H1 (cell line): ENCODE measurements around the gene CNGB1. TPM values are rescaled to one million over a fixed set of nuclear protein-coding genes. Genes with fewer than 3 reads are reported as not detected.

Source experiments
- CTCF ChIA-PET: fragments of 300-600 bp; sonication (Branson Sonifier 250); formaldehyde crosslinking; loops from one replicate; lab custom pipeline; 2021; ENCODE audit not compliant: partially characterized antibody; lab: Charles Lee
- POLR2A ChIA-PET: fragments of 300-600 bp; sonication (Branson Sonifier 250); formaldehyde crosslinking; loops from one replicate; lab custom pipeline; 2021; ENCODE audit warnings: inconsistent platforms; ENCODE audit not compliant: partially characterized antibody; lab: Charles Lee
- DNase-seq, 2 experiments: peaks; one replicate each; pipeline versions ENCODE4 v3.0.0 to v3.0.0-alpha.2; 2010 to 2022; ENCODE audit warnings: low spot score in 2 of 2, low read depth in 1 of 2, mixed read lengths in 1 of 2
- FAIRE-seq: peaks from 2 replicates; lab custom pipeline; 2011; peaks lifted over from hg19 to GRCh38; lab: Jason Lieb, UNC
- H2AFZ ChIP-seq: 2 replicates; pipeline ENCODE4 v1.8.1; 2012; ENCODE audit warnings: low read length, inconsistent platforms
- H2AK5ac ChIP-seq: 2 replicates; pipeline ENCODE4 v1.6.1; 2013; ENCODE audit warnings: low read depth, low read length
- H2BK120ac ChIP-seq: replicated peaks from 2 replicates; pipeline ENCODE3; 2013; ENCODE audit warnings: low read depth, low read length, inconsistent platforms
- H2BK12ac ChIP-seq: 2 replicates; pipeline ENCODE4 v1.6.1; 2013; ENCODE audit warnings: low read depth, low read length
- H2BK15ac ChIP-seq: 2 replicates; pipeline ENCODE4 v1.6.1; 2013; ENCODE audit warnings: low read length
- H2BK20ac ChIP-seq: 2 replicates; pipeline ENCODE4 v1.6.1; 2013; ENCODE audit warnings: low read length
- H2BK5ac ChIP-seq: 2 replicates; pipeline ENCODE4 v1.6.1; 2013; ENCODE audit warnings: low read depth, low read length
- H3K14ac ChIP-seq: 2 replicates; pipeline ENCODE4 v1.6.1; 2013; ENCODE audit warnings: inconsistent platforms; ENCODE audit not compliant: insufficient read length
- H3K18ac ChIP-seq: 2 replicates; pipeline ENCODE4 v1.6.1; 2013; ENCODE audit warnings: low read length; ENCODE audit errors: extremely low read depth
- H3K23ac ChIP-seq: 2 replicates; pipeline ENCODE4 v1.6.1; 2013; ENCODE audit warnings: inconsistent platforms; ENCODE audit not compliant: insufficient read length
- H3K23me2 ChIP-seq: 2 replicates; pipeline ENCODE4 v1.6.1; 2013; ENCODE audit warnings: low read depth, low read length
- H3K27ac ChIP-seq: 2 replicates; pipeline ENCODE4 v1.6.1; 2011; ENCODE audit warnings: low read depth, low read length, inconsistent platforms
- H3K27me3 ChIP-seq, 4 experiments: replicated peaks in 1 of 4; 1 replicate in 1 of 4; 2 replicates in 3 of 4; pipeline versions ENCODE4 v1.6.1 to v1.8.1; 2011 to 2013; ENCODE audit warnings: low read length in 3 of 4, mild to moderate bottlenecking in 3 of 4, inconsistent platforms in 2 of 4, mixed read lengths in 2 of 4, moderate library complexity in 1 of 4; ENCODE audit not compliant: control insufficient read depth in 3 of 4, insufficient read depth in 3 of 4; ENCODE audit errors: extremely low read depth in 1 of 4
- H3K36me3 ChIP-seq, 4 experiments: 2 replicates each; pipeline versions ENCODE4 v1.6.1 to v1.8.1; 2011 to 2013; ENCODE audit warnings: mild to moderate bottlenecking in 4 of 4, low read length in 3 of 4, moderate library complexity in 2 of 4, control low read depth in 1 of 4, inconsistent platforms in 1 of 4; ENCODE audit not compliant: insufficient read depth in 4 of 4, control insufficient read depth in 2 of 4
- H3K4ac ChIP-seq: replicated peaks from 2 replicates; pipeline ENCODE3; 2013; ENCODE audit warnings: low read length, low read depth, mixed read lengths, inconsistent platforms; ENCODE audit not compliant: insufficient read length
- H3K4me1 ChIP-seq, 4 experiments: replicated peaks in 1 of 4; 1 replicate in 1 of 4; 2 replicates in 3 of 4; pipeline versions ENCODE4 v1.6.1 to v1.8.1; 2011 to 2013; ENCODE audit warnings: low read length in 3 of 4, inconsistent platforms in 2 of 4, mixed read lengths in 1 of 4; ENCODE audit not compliant: insufficient read depth in 4 of 4, control insufficient read depth in 3 of 4
- H3K4me2 ChIP-seq, 2 experiments: 2 replicates each; pipeline versions ENCODE4 v1.6.1 to v1.8.1; 2011 to 2013; ENCODE audit warnings: low read depth in 2 of 2, low read length in 2 of 2, control low read depth in 1 of 2, inconsistent platforms in 1 of 2, mild to moderate bottlenecking in 1 of 2; ENCODE audit not compliant: insufficient read depth in 1 of 2
- H3K4me3 ChIP-seq, 4 experiments: fragments of 200-600, 300-600 bp in 1 of 4; sonication (generic), shearing (Covaris generic), sonication (Bioruptor Twin) in 1 of 4; 2 replicates each; pipeline versions ENCODE4 v1.5.1 to v1.8.1; 2011 to 2016; ENCODE audit warnings: low read length in 4 of 4, low read depth in 3 of 4, control low read depth in 2 of 4, inconsistent platforms in 2 of 4, mild to moderate bottlenecking in 2 of 4, mixed read lengths in 1 of 4, moderate library complexity in 1 of 4; ENCODE audit not compliant: insufficient read depth in 2 of 4; ENCODE audit errors: extremely low read depth in 1 of 4
- H3K56ac ChIP-seq: replicated peaks from 2 replicates; pipeline ENCODE3; 2013; ENCODE audit warnings: low read depth, mild to moderate bottlenecking, mixed read lengths, low read length, inconsistent platforms; ENCODE audit not compliant: insufficient read length
- H3K79me1 ChIP-seq: 2 replicates; pipeline ENCODE4 v1.6.1; 2013; ENCODE audit warnings: low read depth, low read length, control low read depth
- H3K79me2 ChIP-seq, 2 experiments: 2 replicates each; pipeline versions ENCODE4 v1.6.1 to v1.8.1; 2012 to 2013; ENCODE audit warnings: low read length in 2 of 2, mild to moderate bottlenecking in 2 of 2, inconsistent platforms in 1 of 2; ENCODE audit not compliant: insufficient read depth in 2 of 2, control insufficient read depth in 1 of 2
- H3K9ac ChIP-seq, 4 experiments: replicated peaks in 1 of 4; 1 replicate in 1 of 4; 2 replicates in 3 of 4; pipeline versions ENCODE4 v1.6.1 to v1.8.1; 2011 to 2013; ENCODE audit warnings: low read depth in 3 of 4, low read length in 3 of 4, control low read depth in 2 of 4, mild to moderate bottlenecking in 2 of 4, moderate library complexity in 2 of 4, inconsistent platforms in 1 of 4; ENCODE audit errors: extremely low read depth in 1 of 4
- H3K9me3 ChIP-seq, 2 experiments: 2 replicates each; pipeline versions ENCODE4 v1.6.1 to v1.8.1; 2012 to 2013; ENCODE audit warnings: mild to moderate bottlenecking in 2 of 2, moderate library complexity in 2 of 2, control low read depth in 1 of 2, inconsistent platforms in 1 of 2, low read depth in 1 of 2, low read length in 1 of 2, mixed read lengths in 1 of 2; ENCODE audit not compliant: insufficient read depth in 2 of 2
- H4K20me1 ChIP-seq, 2 experiments: replicated peaks in 1 of 2; 2 replicates each; pipeline versions ENCODE3 to v1.8.1; 2011 to 2013; ENCODE audit warnings: inconsistent platforms in 2 of 2, low read length in 2 of 2, mild to moderate bottlenecking in 1 of 2; ENCODE audit not compliant: insufficient read depth in 2 of 2, control insufficient read depth in 1 of 2
- H4K5ac ChIP-seq: 2 replicates; pipeline ENCODE4 v1.6.1; 2013; ENCODE audit warnings: low read length, low read depth, mixed read lengths, inconsistent platforms; ENCODE audit not compliant: insufficient read length
- H4K8ac ChIP-seq: 2 replicates; pipeline ENCODE4 v1.8.0; 2013; ENCODE audit warnings: mild to moderate bottlenecking, moderate library complexity, low read length, inconsistent platforms; ENCODE audit not compliant: insufficient read depth; ENCODE audit errors: extremely low read depth
- H4K91ac ChIP-seq: replicated peaks from 2 replicates; pipeline ENCODE3; 2013; ENCODE audit warnings: low read length, mixed read lengths, inconsistent platforms; ENCODE audit not compliant: insufficient read length
- CTBP2 ChIP-seq: IDR thresholded peaks from 2 replicates; pipeline ENCODE4 v1.7.0; 2011; ENCODE audit warnings: borderline replicate concordance, mild to moderate bottlenecking, moderate library complexity, mixed read lengths, low read length; ENCODE audit not compliant: insufficient read depth, insufficient read length
- KDM1A ChIP-seq: fragments of 200-600, 300-600 bp; sonication (generic); IDR thresholded peaks from 2 replicates; pipeline ENCODE4 v1.7.1; 2016; ENCODE audit warnings: mild to moderate bottlenecking, low read length, borderline replicate concordance
- NANOG ChIP-seq: IDR thresholded peaks from 2 replicates; pipeline ENCODE4 v1.6.1; 2011; ENCODE audit warnings: low read length, low read depth, mild to moderate bottlenecking, inconsistent platforms; ENCODE audit not compliant: insufficient read depth, poor library complexity, severe bottlenecking
- NRF1 ChIP-seq: IDR thresholded peaks from 2 replicates; pipeline ENCODE4 v1.6.1; 2011; ENCODE audit warnings: mild to moderate bottlenecking, low read depth, low read length, improper control_type of control experiment
- SP4 ChIP-seq: IDR thresholded peaks from 2 replicates; pipeline ENCODE4 v1.6.1; 2012; ENCODE audit warnings: low read length, inconsistent platforms
- TAF1 ChIP-seq: IDR thresholded peaks from 2 replicates; pipeline ENCODE4 v1.6.1; 2011; ENCODE audit warnings: mild to moderate bottlenecking, low read depth, low read length
- TAF7 ChIP-seq: optimal IDR thresholded peaks from 2 replicates; pipeline ENCODE3; 2011; ENCODE audit warnings: low read depth, mild to moderate bottlenecking, inconsistent platforms, low read length, moderate library complexity, borderline replicate concordance
- ZNF274 ChIP-seq: IDR thresholded peaks from 2 replicates; pipeline ENCODE4 v1.7.0; 2012; ENCODE audit warnings: low read length, borderline replicate concordance; ENCODE audit errors: extremely low read depth
- WGBS, 2 experiments: shearing (Covaris generic) in 1 of 2; methylation state at CpG; one replicate each; pipeline versions ENCODE4 v1.1.6 to v1.1.7; 2013 to 2015; ENCODE audit warnings: low lambda C conversion rate in 2 of 2, mixed read lengths in 2 of 2, inconsistent platforms in 1 of 2, low coverage in 1 of 2, missing lambda C conversion rate in 1 of 2; ENCODE audit not compliant: insufficient replicate concordance in 2 of 2, insufficient coverage in 1 of 2, insufficient read length in 1 of 2; ENCODE audit errors: extremely low coverage in 1 of 2, missing lambda C conversion rate in 1 of 2; 5-methylcytosine and 5-hydroxymethylcytosine counted together
- polyA plus RNA-seq, 7 experiments: library from polyadenylated mRNA; depleted of rRNA in 3 of 7; stranded (reverse) in 5 of 7; unstranded in 2 of 7; fragments of >200 nt in 5 of 7; fragments of 200-250 nt in 2 of 7; gene quantifications; 1 replicate in 5 of 7; 2 replicates in 1 of 7; 4 replicates in 1 of 7; pipeline versions ENCODE4 v1.2.1 to v1.2.3, GENCODE V29; 2011 to 2013; ENCODE audit warnings: missing spikeins in 2 of 7, mixed read lengths in 2 of 7
- total RNA-seq: library from RNA; stranded (reverse); fragmentation: NEBNext Ultra II Directional; extraction: Animal tissue kit (Norgen Biotek cat#: 25700); gene quantifications from 2 replicates; pipeline ENCODE4 v1.2.1, GENCODE V29; 2021
- TF ChIP-seq, protein P1 (sequence below), 3 experiments: IDR thresholded peaks; 1 replicate in 2 of 3; 2 replicates in 1 of 3; pipeline versions ENCODE4 v1.5.1 to v1.6.1; 2011; ENCODE audit warnings: low read length in 3 of 3, mild to moderate bottlenecking in 3 of 3, inconsistent platforms in 2 of 3, low read depth in 1 of 3, moderate library complexity in 1 of 3; ENCODE audit not compliant: insufficient read depth in 1 of 3; ENCODE audit errors: control extremely low read depth in 1 of 3

Gene CNGB1
- total and polyA plus RNA-seq, 2 of the 8 experiments (the other 6 are each of a cell fraction or from before 2014, with no cell fraction given), result not detected

DNA sequence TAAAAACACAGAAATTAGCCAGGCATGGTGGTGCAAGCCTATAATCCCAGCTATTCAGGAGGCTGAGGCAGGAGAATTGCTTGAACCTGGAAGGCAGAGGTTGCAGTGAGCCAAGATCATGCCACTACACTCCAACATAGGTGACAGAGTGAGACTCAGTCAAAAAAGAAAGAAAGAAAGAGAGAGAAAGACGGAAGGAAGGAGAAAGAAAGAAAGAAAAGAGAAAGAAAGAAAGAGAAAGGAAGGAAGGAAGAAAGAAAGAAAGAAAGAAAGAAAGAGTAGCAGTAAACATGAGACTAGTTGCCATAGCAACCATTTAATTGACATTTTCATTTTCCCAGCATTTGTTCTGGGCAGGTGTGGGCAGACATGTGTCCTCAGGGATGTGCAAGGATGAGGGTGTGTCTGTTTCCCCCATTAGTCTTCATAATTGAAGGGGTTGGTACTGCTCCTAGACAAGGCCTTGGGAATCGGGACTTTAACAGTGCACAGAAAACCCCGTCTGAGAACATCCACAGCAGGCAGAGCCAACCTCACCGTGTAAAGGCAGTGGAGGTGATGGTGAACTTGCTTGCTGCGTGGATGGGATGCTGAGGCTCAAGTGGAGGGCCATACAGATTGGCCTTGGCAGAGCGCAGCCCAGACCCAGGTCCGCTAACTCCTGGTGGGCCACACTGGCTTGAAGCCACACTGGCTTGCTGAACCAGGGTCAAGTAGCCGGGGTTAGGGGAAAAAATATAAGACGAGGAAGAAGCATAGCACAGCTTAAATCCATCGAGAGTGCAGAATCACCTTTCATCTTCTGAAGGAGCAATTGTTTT, 133.4 kb downstream of the CNGB1 start:
- Histone ChIP-seq H3K79me2 (no peaks in the 10 kb centered on the region), H3K9ac (no peak overlapping the region), H3K4me1 (peaks cover 6 to 15% (median 11%) of the 10 kb centered on the region in 4 experiments), H3K27ac (peak overlapping the region; percentile 57), H3K36me3 (no peaks in the 10 kb centered on the region), H4K20me1 (no peaks in the 10 kb centered on the region), H3K56ac (no peak overlapping the region), H3K9me3 (no peaks in the 10 kb centered on the region), H3K4me3 (no peak overlapping the region), H3K27me3 (no peaks in the 10 kb centered on the region), H4K8ac (no peak overlapping the region), H3K4ac (no peak overlapping the region), H4K5ac (no peak overlapping the region), H3K79me1 (no peaks in the 10 kb centered on the region), H2BK20ac (no peak overlapping the region), H2BK15ac (peak overlapping the region; percentile 65; the same call in 1 of the 2 replicates), H3K23ac (no peak overlapping the region), H3K14ac (no peak overlapping the region), H2BK120ac (no peak overlapping the region), H2AK5ac (0 out of 2 replicates have a peak overlapping the region, but pooled peaks have one; percentile 20), H4K91ac (no peak overlapping the region), H2BK5ac (peak overlapping the region; percentile 40; the same call in 1 of the 2 replicates), H2AFZ (no peak overlapping the region), H3K23me2 (no peaks in the 10 kb centered on the region; the same call in 1 of the 2 replicates), H2BK12ac (peak overlapping the region; percentile 72), H3K4me2 (no peak overlapping the region), H3K18ac (no peak overlapping the region)
- POLR2A ChIA-PET, result interaction anchor here (0.7 to 1.8 kb wide), 6 partner anchors 8 to 47 kb away, joined by 3 to 4 read pairs (median 3); no protein-coding TSS in a partner anchor
- no peak for DNase-seq
- WGBS, 2 experiments, result 74% methylated on average over 10 of the region's 10 CpGs; no CpG with 5 or more reads in 1 of the 2 experiments
- CTCF ChIA-PET, result interaction anchor here (1.0 to 4.2 kb wide), 6 partner anchors 9 to 69 kb away, joined by 3 to 22 read pairs (median 4); no protein-coding TSS in a partner anchor
- FAIRE-seq, result no peak
- TF ChIP-seq TAF7 (no peak), ZNF274 (no peak), NRF1 (no peak), SP4 (no peak), NANOG (no peak), KDM1A (no peak), CTBP2 (no peak), TAF1 (no peak)
- TF ChIP-seq, protein P1, sequence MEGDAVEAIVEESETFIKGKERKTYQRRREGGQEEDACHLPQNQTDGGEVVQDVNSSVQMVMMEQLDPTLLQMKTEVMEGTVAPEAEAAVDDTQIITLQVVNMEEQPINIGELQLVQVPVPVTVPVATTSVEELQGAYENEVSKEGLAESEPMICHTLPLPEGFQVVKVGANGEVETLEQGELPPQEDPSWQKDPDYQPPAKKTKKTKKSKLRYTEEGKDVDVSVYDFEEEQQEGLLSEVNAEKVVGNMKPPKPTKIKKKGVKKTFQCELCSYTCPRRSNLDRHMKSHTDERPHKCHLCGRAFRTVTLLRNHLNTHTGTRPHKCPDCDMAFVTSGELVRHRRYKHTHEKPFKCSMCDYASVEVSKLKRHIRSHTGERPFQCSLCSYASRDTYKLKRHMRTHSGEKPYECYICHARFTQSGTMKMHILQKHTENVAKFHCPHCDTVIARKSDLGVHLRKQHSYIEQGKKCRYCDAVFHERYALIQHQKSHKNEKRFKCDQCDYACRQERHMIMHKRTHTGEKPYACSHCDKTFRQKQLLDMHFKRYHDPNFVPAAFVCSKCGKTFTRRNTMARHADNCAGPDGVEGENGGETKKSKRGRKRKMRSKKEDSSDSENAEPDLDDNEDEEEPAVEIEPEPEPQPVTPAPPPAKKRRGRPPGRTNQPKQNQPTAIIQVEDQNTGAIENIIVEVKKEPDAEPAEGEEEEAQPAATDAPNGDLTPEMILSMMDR (IDR thresholded peaks at IDR 0.05; ENCODE audit: control extremely low read depth in 1 of 3, insufficient read depth in 1 of 3, low read depth in 1 of 3, low read length in 3 of 3), result no peak
